Measurements from ENCODE around the gene CXCL5. TPM values are rescaled to one million over a fixed set of nuclear protein-coding genes. Genes with fewer than 3 reads are reported as not detected.

Gene CXCL5
- total and polyA plus RNA-seq, 2 of the 4 experiments (the other 2 are of a cell fraction): 0.14 TPM; not detected in 1

GRCh38 chr4:74047152-74047551 is 48.7 kb upstream of the CXCL5 start:
- DNase-seq (no peak), ATAC-seq (ENCODE audit: low read depth) (no peak)
- Histone ChIP-seq H3K9me3 (ENCODE audit: control insufficient read depth, insufficient read depth, low read length) (peaks cover 2% of the 10 kb centered on the region; the same call in 1 of the 2 replicates), H3K9me1 (ENCODE audit: insufficient read depth, low read length) (no peaks in the 10 kb centered on the region), H4K91ac (ENCODE audit: insufficient read depth, low read depth, low read length) (no peak overlapping the region), H3K27ac (ENCODE audit: insufficient read depth, low read length) (no peak overlapping the region), H2BK15ac (ENCODE audit: low read depth, low read length) (no peak overlapping the region), H3K23ac (ENCODE audit: low read depth, low read length) (no peak overlapping the region), H2AK9ac (replicated peaks; ENCODE audit: low read depth, low read length, poor library complexity) (no peak overlapping the region), H3K4ac (ENCODE audit: low read depth, low read length) (no peak overlapping the region), H3K27me3 (ENCODE audit: control insufficient read depth, insufficient read depth, low read length) (no peaks in the 10 kb centered on the region), H2AFZ (replicated peaks; ENCODE audit: low read length, poor library complexity) (no peak overlapping the region), H4K8ac (ENCODE audit: low read depth in 2 of 2, low read length in 2 of 2) (no peak overlapping the region), H4K20me1 (ENCODE audit: insufficient read depth, low read length) (no peaks in the 10 kb centered on the region), H3K79me1 (ENCODE audit: low read depth in 1 of 2, low read length in 2 of 2) (no peaks in the 10 kb centered on the region), H3K14ac (replicated peaks; ENCODE audit: low read depth, low read length) (no peak overlapping the region), H2AK5ac (ENCODE audit: low read depth, low read length) (no peak overlapping the region), H2BK120ac (ENCODE audit: low read depth, low read length) (no peak overlapping the region), H3K36me3 (ENCODE audit: control insufficient read depth, insufficient read depth, low read length) (no peaks in the 10 kb centered on the region), H3K4me3 (ENCODE audit: insufficient read depth, low read depth, low read length) (no peak overlapping the region), H3K56ac (ENCODE audit: extremely low read depth, insufficient read depth, low read length) (no peak overlapping the region), H2BK5ac (ENCODE audit: low read depth, low read length, poor library complexity, severe bottlenecking) (no peak overlapping the region), H3K18ac (ENCODE audit: low read depth, low read length) (no peak overlapping the region), H3K4me2 (ENCODE audit: low read depth, low read length) (no peak overlapping the region), H3K4me1 (ENCODE audit: control insufficient read depth, insufficient read depth, low read length) (no peaks in the 10 kb centered on the region; the same call in 1 of the 2 replicates), H4K5ac (ENCODE audit: low read depth, low read length) (no peak overlapping the region), H2BK20ac (ENCODE audit: low read depth, low read length) (no peak overlapping the region), H3K9ac (ENCODE audit: low read depth, low read length) (no peak overlapping the region)
- ChIA-PET POLR2A (ENCODE audit: unreplicated experiment) (no interaction called here), CTCF (interaction anchor here (0.6 kb wide), 1 partner anchor 38 kb away, joined by 6 read pairs; no protein-coding TSS in a partner anchor)
- TF ChIP-seq RAD21 (IDR thresholded peaks at IDR 0.05; ENCODE audit: low read length): no peak
- no peak for TF ChIP-seq MAZ (IDR thresholded peaks at IDR 0.05; ENCODE audit: borderline replicate concordance, low read depth, low read length)
- no peak for TF ChIP-seq RCOR1 (IDR thresholded peaks at IDR 0.05; ENCODE audit: insufficient replicate concordance, low read length)
- TF ChIP-seq USF2 (IDR thresholded peaks at IDR 0.05; ENCODE audit: low read depth, low read length): no peak
- no peak for TF ChIP-seq POLR2A (IDR thresholded peaks at IDR 0.05; ENCODE audit: low read depth, low read length)
- no peak for TF ChIP-seq SMC3 (IDR thresholded peaks at IDR 0.05; ENCODE audit: low read depth, low read length)
- TF ChIP-seq MAFK (IDR thresholded peaks at IDR 0.05; ENCODE audit: low read depth, low read length): no peak
- no peak for TF ChIP-seq FOS (IDR thresholded peaks at IDR 0.05; ENCODE audit: low read depth, low read length)
- no peak for TF ChIP-seq NFE2L2 (IDR thresholded peaks at IDR 0.05; ENCODE audit: low read depth, low read length)
- TF ChIP-seq RFX5 (IDR thresholded peaks at IDR 0.05; ENCODE audit: low read depth, low read length): no peak
- no peak for TF ChIP-seq CTCF (conservative IDR thresholded peaks at IDR 0.05; ENCODE audit: low read depth, low read length)
- no peak for TF ChIP-seq ELK1 (IDR thresholded peaks at IDR 0.05; ENCODE audit: borderline replicate concordance, low read depth, low read length)
- TF ChIP-seq CHD1 (IDR thresholded peaks at IDR 0.05; ENCODE audit: low read depth, low read length): no peak
- no peak for TF ChIP-seq BHLHE40 (IDR thresholded peaks at IDR 0.05; ENCODE audit: low read depth, low read length)
- BruUV-seq (replicated peaks): no TSS peak
- dilution Hi-C loops (cut with HindIII; ENCODE audit: low sequenced_read_pairs, unreplicated experiment): no loop called here
- in situ Hi-C loops (cut with MboI; ENCODE audit: low sequenced_read_pairs): no loop called here
- intact Hi-C loops (cut with micrococcal nuclease): no loop called here
- WGBS, 2 experiments (ENCODE audit: extremely low coverage in 2 of 2, insufficient read length in 1 of 2): no CpG with 5 or more reads among the region's 1 CpG
